H1 (cell line): ENCODE results near the gene CAMK2B. TPM values are rescaled to one million over a fixed set of nuclear protein-coding genes. Genes with fewer than 3 reads are reported as not detected.

Source experiments
- CTCF ChIA-PET: fragments of 300-600 bp; sonication (Branson Sonifier 250); formaldehyde crosslinking; loops from one replicate; lab custom pipeline; 2021; ENCODE audit not compliant: partially characterized antibody; lab: Charles Lee
- POLR2A ChIA-PET: fragments of 300-600 bp; sonication (Branson Sonifier 250); formaldehyde crosslinking; loops from one replicate; lab custom pipeline; 2021; ENCODE audit warnings: inconsistent platforms; ENCODE audit not compliant: partially characterized antibody; lab: Charles Lee
- DNase-seq, 2 experiments: peaks; one replicate each; pipeline versions ENCODE4 v3.0.0 to v3.0.0-alpha.2; 2010 to 2022; ENCODE audit warnings: low spot score in 2 of 2, low read depth in 1 of 2, mixed read lengths in 1 of 2
- FAIRE-seq: peaks from 2 replicates; lab custom pipeline; 2011; peaks lifted over from hg19 to GRCh38; lab: Jason Lieb, UNC
- H2AFZ ChIP-seq: 2 replicates; pipeline ENCODE4 v1.8.1; 2012; ENCODE audit warnings: low read length, inconsistent platforms
- H2AK5ac ChIP-seq: 2 replicates; pipeline ENCODE4 v1.6.1; 2013; ENCODE audit warnings: low read depth, low read length
- H2BK120ac ChIP-seq: replicated peaks from 2 replicates; pipeline ENCODE3; 2013; ENCODE audit warnings: low read depth, low read length, inconsistent platforms
- H2BK12ac ChIP-seq: 2 replicates; pipeline ENCODE4 v1.6.1; 2013; ENCODE audit warnings: low read depth, low read length
- H2BK15ac ChIP-seq: 2 replicates; pipeline ENCODE4 v1.6.1; 2013; ENCODE audit warnings: low read length
- H2BK20ac ChIP-seq: 2 replicates; pipeline ENCODE4 v1.6.1; 2013; ENCODE audit warnings: low read length
- H2BK5ac ChIP-seq: 2 replicates; pipeline ENCODE4 v1.6.1; 2013; ENCODE audit warnings: low read depth, low read length
- H3K14ac ChIP-seq: 2 replicates; pipeline ENCODE4 v1.6.1; 2013; ENCODE audit warnings: inconsistent platforms; ENCODE audit not compliant: insufficient read length
- H3K18ac ChIP-seq: 2 replicates; pipeline ENCODE4 v1.6.1; 2013; ENCODE audit warnings: low read length; ENCODE audit errors: extremely low read depth
- H3K23ac ChIP-seq: 2 replicates; pipeline ENCODE4 v1.6.1; 2013; ENCODE audit warnings: inconsistent platforms; ENCODE audit not compliant: insufficient read length
- H3K23me2 ChIP-seq: 2 replicates; pipeline ENCODE4 v1.6.1; 2013; ENCODE audit warnings: low read depth, low read length
- H3K27ac ChIP-seq: 2 replicates; pipeline ENCODE4 v1.6.1; 2011; ENCODE audit warnings: low read depth, low read length, inconsistent platforms
- H3K27me3 ChIP-seq, 4 experiments: replicated peaks in 1 of 4; 1 replicate in 1 of 4; 2 replicates in 3 of 4; pipeline versions ENCODE4 v1.6.1 to v1.8.1; 2011 to 2013; ENCODE audit warnings: low read length in 3 of 4, mild to moderate bottlenecking in 3 of 4, inconsistent platforms in 2 of 4, mixed read lengths in 2 of 4, moderate library complexity in 1 of 4; ENCODE audit not compliant: control insufficient read depth in 3 of 4, insufficient read depth in 3 of 4; ENCODE audit errors: extremely low read depth in 1 of 4
- H3K36me3 ChIP-seq, 4 experiments: 2 replicates each; pipeline versions ENCODE4 v1.6.1 to v1.8.1; 2011 to 2013; ENCODE audit warnings: mild to moderate bottlenecking in 4 of 4, low read length in 3 of 4, moderate library complexity in 2 of 4, control low read depth in 1 of 4, inconsistent platforms in 1 of 4; ENCODE audit not compliant: insufficient read depth in 4 of 4, control insufficient read depth in 2 of 4
- H3K4ac ChIP-seq: replicated peaks from 2 replicates; pipeline ENCODE3; 2013; ENCODE audit warnings: low read length, low read depth, mixed read lengths, inconsistent platforms; ENCODE audit not compliant: insufficient read length
- H3K4me1 ChIP-seq, 4 experiments: replicated peaks in 1 of 4; 1 replicate in 1 of 4; 2 replicates in 3 of 4; pipeline versions ENCODE4 v1.6.1 to v1.8.1; 2011 to 2013; ENCODE audit warnings: low read length in 3 of 4, inconsistent platforms in 2 of 4, mixed read lengths in 1 of 4; ENCODE audit not compliant: insufficient read depth in 4 of 4, control insufficient read depth in 3 of 4
- H3K4me2 ChIP-seq, 2 experiments: 2 replicates each; pipeline versions ENCODE4 v1.6.1 to v1.8.1; 2011 to 2013; ENCODE audit warnings: low read depth in 2 of 2, low read length in 2 of 2, control low read depth in 1 of 2, inconsistent platforms in 1 of 2, mild to moderate bottlenecking in 1 of 2; ENCODE audit not compliant: insufficient read depth in 1 of 2
- H3K4me3 ChIP-seq, 4 experiments: fragments of 200-600, 300-600 bp in 1 of 4; sonication (generic), shearing (Covaris generic), sonication (Bioruptor Twin) in 1 of 4; 2 replicates each; pipeline versions ENCODE4 v1.5.1 to v1.8.1; 2011 to 2016; ENCODE audit warnings: low read length in 4 of 4, low read depth in 3 of 4, control low read depth in 2 of 4, inconsistent platforms in 2 of 4, mild to moderate bottlenecking in 2 of 4, mixed read lengths in 1 of 4, moderate library complexity in 1 of 4; ENCODE audit not compliant: insufficient read depth in 2 of 4; ENCODE audit errors: extremely low read depth in 1 of 4
- H3K56ac ChIP-seq: replicated peaks from 2 replicates; pipeline ENCODE3; 2013; ENCODE audit warnings: low read depth, mild to moderate bottlenecking, mixed read lengths, low read length, inconsistent platforms; ENCODE audit not compliant: insufficient read length
- H3K79me1 ChIP-seq: 2 replicates; pipeline ENCODE4 v1.6.1; 2013; ENCODE audit warnings: low read depth, low read length, control low read depth
- H3K79me2 ChIP-seq, 2 experiments: 2 replicates each; pipeline versions ENCODE4 v1.6.1 to v1.8.1; 2012 to 2013; ENCODE audit warnings: low read length in 2 of 2, mild to moderate bottlenecking in 2 of 2, inconsistent platforms in 1 of 2; ENCODE audit not compliant: insufficient read depth in 2 of 2, control insufficient read depth in 1 of 2
- H3K9ac ChIP-seq, 4 experiments: replicated peaks in 1 of 4; 1 replicate in 1 of 4; 2 replicates in 3 of 4; pipeline versions ENCODE4 v1.6.1 to v1.8.1; 2011 to 2013; ENCODE audit warnings: low read depth in 3 of 4, low read length in 3 of 4, control low read depth in 2 of 4, mild to moderate bottlenecking in 2 of 4, moderate library complexity in 2 of 4, inconsistent platforms in 1 of 4; ENCODE audit errors: extremely low read depth in 1 of 4
- H3K9me3 ChIP-seq, 2 experiments: 2 replicates each; pipeline versions ENCODE4 v1.6.1 to v1.8.1; 2012 to 2013; ENCODE audit warnings: mild to moderate bottlenecking in 2 of 2, moderate library complexity in 2 of 2, control low read depth in 1 of 2, inconsistent platforms in 1 of 2, low read depth in 1 of 2, low read length in 1 of 2, mixed read lengths in 1 of 2; ENCODE audit not compliant: insufficient read depth in 2 of 2
- H4K20me1 ChIP-seq, 2 experiments: replicated peaks in 1 of 2; 2 replicates each; pipeline versions ENCODE3 to v1.8.1; 2011 to 2013; ENCODE audit warnings: inconsistent platforms in 2 of 2, low read length in 2 of 2, mild to moderate bottlenecking in 1 of 2; ENCODE audit not compliant: insufficient read depth in 2 of 2, control insufficient read depth in 1 of 2
- H4K5ac ChIP-seq: 2 replicates; pipeline ENCODE4 v1.6.1; 2013; ENCODE audit warnings: low read length, low read depth, mixed read lengths, inconsistent platforms; ENCODE audit not compliant: insufficient read length
- H4K8ac ChIP-seq: 2 replicates; pipeline ENCODE4 v1.8.0; 2013; ENCODE audit warnings: mild to moderate bottlenecking, moderate library complexity, low read length, inconsistent platforms; ENCODE audit not compliant: insufficient read depth; ENCODE audit errors: extremely low read depth
- H4K91ac ChIP-seq: replicated peaks from 2 replicates; pipeline ENCODE3; 2013; ENCODE audit warnings: low read length, mixed read lengths, inconsistent platforms; ENCODE audit not compliant: insufficient read length
- EZH2 ChIP-seq: fragments of 200-600 bp; sonication (generic); IDR thresholded peaks from 2 replicates; pipeline ENCODE4 v1.7.1; 2012; ENCODE audit warnings: low read depth, mild to moderate bottlenecking, moderate library complexity, low read length, inconsistent platforms; ENCODE audit not compliant: severe bottlenecking
- GABPA ChIP-seq: IDR thresholded peaks from 2 replicates; pipeline ENCODE4 v1.6.1; 2011; ENCODE audit warnings: mild to moderate bottlenecking, low read length, moderate library complexity, borderline replicate concordance; ENCODE audit not compliant: insufficient read depth
- KDM1A ChIP-seq: fragments of 200-600, 300-600 bp; sonication (generic); IDR thresholded peaks from 2 replicates; pipeline ENCODE4 v1.7.1; 2016; ENCODE audit warnings: mild to moderate bottlenecking, low read length, borderline replicate concordance
- MAX ChIP-seq: IDR thresholded peaks from 2 replicates; pipeline ENCODE4 v1.6.1; 2012; ENCODE audit warnings: inconsistent platforms
- NANOG ChIP-seq: IDR thresholded peaks from 2 replicates; pipeline ENCODE4 v1.6.1; 2011; ENCODE audit warnings: low read length, low read depth, mild to moderate bottlenecking, inconsistent platforms; ENCODE audit not compliant: insufficient read depth, poor library complexity, severe bottlenecking
- SP2 ChIP-seq: IDR thresholded peaks from 2 replicates; pipeline ENCODE4 v1.6.1; 2012; ENCODE audit warnings: mild to moderate bottlenecking, low read length, inconsistent platforms
- TBP ChIP-seq: IDR thresholded peaks from 2 replicates; pipeline ENCODE4 v1.6.1; 2011; ENCODE audit warnings: low read depth, low read length, improper control_type of control experiment
- TEAD4 ChIP-seq: IDR thresholded peaks from 2 replicates; pipeline ENCODE4 v1.6.1; 2012; ENCODE audit warnings: low read depth, low read length, inconsistent platforms, mixed read lengths
- WGBS, 2 experiments: shearing (Covaris generic) in 1 of 2; methylation state at CpG; one replicate each; pipeline versions ENCODE4 v1.1.6 to v1.1.7; 2013 to 2015; ENCODE audit warnings: low lambda C conversion rate in 2 of 2, mixed read lengths in 2 of 2, inconsistent platforms in 1 of 2, low coverage in 1 of 2, missing lambda C conversion rate in 1 of 2; ENCODE audit not compliant: insufficient replicate concordance in 2 of 2, insufficient coverage in 1 of 2, insufficient read length in 1 of 2; ENCODE audit errors: extremely low coverage in 1 of 2, missing lambda C conversion rate in 1 of 2; 5-methylcytosine and 5-hydroxymethylcytosine counted together
- polyA plus RNA-seq, 7 experiments: library from polyadenylated mRNA; depleted of rRNA in 3 of 7; stranded (reverse) in 5 of 7; unstranded in 2 of 7; fragments of >200 nt in 5 of 7; fragments of 200-250 nt in 2 of 7; gene quantifications; 1 replicate in 5 of 7; 2 replicates in 1 of 7; 4 replicates in 1 of 7; pipeline versions ENCODE4 v1.2.1 to v1.2.3, GENCODE V29; 2011 to 2013; ENCODE audit warnings: missing spikeins in 2 of 7, mixed read lengths in 2 of 7
- total RNA-seq: library from RNA; stranded (reverse); fragmentation: NEBNext Ultra II Directional; extraction: Animal tissue kit (Norgen Biotek cat#: 25700); gene quantifications from 2 replicates; pipeline ENCODE4 v1.2.1, GENCODE V29; 2021

Gene CAMK2B
- total and polyA plus RNA-seq, 2 of the 8 experiments (the other 6 are each of a cell fraction or from before 2014, with no cell fraction given) = 0.05 to 0.15 TPM

DNA sequence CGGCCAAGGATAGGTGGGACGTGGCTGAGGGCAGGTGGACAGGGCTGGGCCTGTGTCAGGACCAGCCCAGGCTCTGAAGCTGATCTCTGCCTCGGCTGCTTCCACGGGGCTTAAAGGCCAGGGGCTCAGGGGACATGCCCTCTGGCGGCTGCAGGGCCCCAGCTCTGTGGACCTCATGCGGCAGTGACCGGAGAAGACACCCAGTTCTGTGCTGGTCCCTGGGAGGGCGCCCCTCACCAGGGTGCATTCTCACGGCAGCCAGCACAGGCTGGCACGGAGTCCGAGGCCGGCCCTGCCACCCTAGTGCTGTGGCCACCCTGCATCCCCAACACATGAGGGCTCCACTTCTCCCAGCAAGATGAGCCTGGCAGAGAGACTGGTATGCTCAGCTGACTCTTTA lies 94.3 kb downstream of the CAMK2B start:
- Histone ChIP-seq H3K23ac (no peak overlapping the region), H3K27ac (no peak overlapping the region), H3K56ac (no peak overlapping the region), H2BK15ac (no peak overlapping the region), H3K4me3 (no peak overlapping the region), H3K4me1 (0 out of 7 replicates have a peak, but pooled peaks cover 0 to under 1% (median 0%) of the 10 kb centered on the region in 4 experiments), H2BK5ac (no peak overlapping the region), H3K18ac (no peak overlapping the region), H4K5ac (no peak overlapping the region), H3K4ac (no peak overlapping the region), H3K14ac (no peak overlapping the region), H3K79me2 (no peaks in the 10 kb centered on the region), H4K20me1 (no peaks in the 10 kb centered on the region), H2BK20ac (no peak overlapping the region), H3K4me2 (no peak overlapping the region), H4K91ac (no peak overlapping the region), H2BK120ac (no peak overlapping the region), H2BK12ac (no peak overlapping the region), H2AK5ac (no peak overlapping the region), H3K9ac (no peak overlapping the region), H3K9me3 (no peaks in the 10 kb centered on the region), H3K27me3 (no peaks in the 10 kb centered on the region), H4K8ac (no peak overlapping the region), H3K23me2 (no peaks in the 10 kb centered on the region; the same call in 1 of the 2 replicates), H3K36me3 (no peaks in the 10 kb centered on the region), H3K79me1 (no peaks in the 10 kb centered on the region), H2AFZ (no peak overlapping the region)
- WGBS, 2 experiments = 89% methylated on average over 12 of the region's 12 CpGs; no CpG with 5 or more reads in 1 of the 2 experiments
- FAIRE-seq (no peak), DNase-seq (no peak)
- TF ChIP-seq MAX (no peak), TEAD4 (no peak), SP2 (no peak), EZH2 (no peak), TBP (no peak), KDM1A (no peak), NANOG (no peak), GABPA (no peak)
- POLR2A ChIA-PET = interaction anchor here (1.1 to 1.4 kb wide), 2 partner anchors 9 to 11 kb away, joined by 3 to 5 read pairs; no protein-coding TSS in a partner anchor
- CTCF ChIA-PET = interaction anchor here (2.1 to 3.0 kb wide), 3 partner anchors 12 to 15 kb away, joined by 5 to 24 read pairs (median 6); no protein-coding TSS in a partner anchor
